ENCODE data around the gene KDM8.

KDM8 gene

GRCh38 chr16:27240948-27241531, 37.7 kb downstream of the KDM8 start:
- H3K27me3 ChIP-seq (ENCODE audit: insufficient read depth, low read length, poor library complexity, severe bottlenecking): no peaks in the 10 kb centered on the region
- H3K9me3 ChIP-seq (ENCODE audit: insufficient read depth, low read depth, low read length): no peaks in the 10 kb centered on the region
- H3K9ac ChIP-seq (ENCODE audit: low read depth, low read length, poor library complexity, severe bottlenecking): no peak overlapping the region
- TF ChIP-seq, protein P1, sequence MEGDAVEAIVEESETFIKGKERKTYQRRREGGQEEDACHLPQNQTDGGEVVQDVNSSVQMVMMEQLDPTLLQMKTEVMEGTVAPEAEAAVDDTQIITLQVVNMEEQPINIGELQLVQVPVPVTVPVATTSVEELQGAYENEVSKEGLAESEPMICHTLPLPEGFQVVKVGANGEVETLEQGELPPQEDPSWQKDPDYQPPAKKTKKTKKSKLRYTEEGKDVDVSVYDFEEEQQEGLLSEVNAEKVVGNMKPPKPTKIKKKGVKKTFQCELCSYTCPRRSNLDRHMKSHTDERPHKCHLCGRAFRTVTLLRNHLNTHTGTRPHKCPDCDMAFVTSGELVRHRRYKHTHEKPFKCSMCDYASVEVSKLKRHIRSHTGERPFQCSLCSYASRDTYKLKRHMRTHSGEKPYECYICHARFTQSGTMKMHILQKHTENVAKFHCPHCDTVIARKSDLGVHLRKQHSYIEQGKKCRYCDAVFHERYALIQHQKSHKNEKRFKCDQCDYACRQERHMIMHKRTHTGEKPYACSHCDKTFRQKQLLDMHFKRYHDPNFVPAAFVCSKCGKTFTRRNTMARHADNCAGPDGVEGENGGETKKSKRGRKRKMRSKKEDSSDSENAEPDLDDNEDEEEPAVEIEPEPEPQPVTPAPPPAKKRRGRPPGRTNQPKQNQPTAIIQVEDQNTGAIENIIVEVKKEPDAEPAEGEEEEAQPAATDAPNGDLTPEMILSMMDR (conservative IDR thresholded peaks at IDR 0.05; ENCODE audit: low read length): no peak
- TF ChIP-seq EZH2phosphoT487 (IDR thresholded peaks at IDR 0.05; ENCODE audit: borderline replicate concordance): no peak
- peaks cover 3% of the 10 kb centered on the region; the same call in 1 of the 2 replicates for H3F3A ChIP-seq (ENCODE audit: low read depth)
- no peaks in the 10 kb centered on the region for H4K20me1 ChIP-seq (ENCODE audit: insufficient read depth, low read length, poor library complexity, severe bottlenecking)
- H3K4me1 ChIP-seq (ENCODE audit: insufficient read depth, low read length, poor library complexity, severe bottlenecking): peaks cover 33% of the 10 kb centered on the region
- H3K79me2 ChIP-seq (ENCODE audit: insufficient read depth, low read length): no peaks in the 10 kb centered on the region
- no peaks in the 10 kb centered on the region for H3K9me2 ChIP-seq (replicated peaks; ENCODE audit: low read depth, low read length)
- no peak overlapping the region for H3K4me2 ChIP-seq (ENCODE audit: low read depth, low read length, poor library complexity, severe bottlenecking)
- no peaks in the 10 kb centered on the region for H3K36me3 ChIP-seq (ENCODE audit: insufficient read depth, low read length)
- no peak overlapping the region for H3K4me3 ChIP-seq (ENCODE audit: low read length, poor library complexity, severe bottlenecking)
- H2AFZ ChIP-seq (ENCODE audit: low read length): no peak overlapping the region

GRCh38 chr16:27241658-27242057, 38.3 kb downstream of the KDM8 start:
- H3K27me3 ChIP-seq (ENCODE audit: insufficient read depth, low read length, poor library complexity, severe bottlenecking): no peaks in the 10 kb centered on the region
- H3K9ac ChIP-seq (ENCODE audit: low read depth, low read length, poor library complexity, severe bottlenecking): no peak overlapping the region
- H3K4me2 ChIP-seq (ENCODE audit: low read depth, low read length, poor library complexity, severe bottlenecking): no peak overlapping the region
- H3K4me1 ChIP-seq (ENCODE audit: insufficient read depth, low read length, poor library complexity, severe bottlenecking): peaks cover 27% of the 10 kb centered on the region
- H3K79me2 ChIP-seq (ENCODE audit: insufficient read depth, low read length): no peaks in the 10 kb centered on the region
- no peaks in the 10 kb centered on the region for H4K20me1 ChIP-seq (ENCODE audit: insufficient read depth, low read length, poor library complexity, severe bottlenecking)
- H3K9me2 ChIP-seq (replicated peaks; ENCODE audit: low read depth, low read length): no peaks in the 10 kb centered on the region
- peaks cover 2% of the 10 kb centered on the region; the same call in 1 of the 2 replicates for H3F3A ChIP-seq (ENCODE audit: low read depth)
- no peak overlapping the region for H2AFZ ChIP-seq (ENCODE audit: low read length)
- H3K4me3 ChIP-seq (ENCODE audit: low read length, poor library complexity, severe bottlenecking): no peak overlapping the region
- TF ChIP-seq, protein P1 (conservative IDR thresholded peaks at IDR 0.05; ENCODE audit: low read length): no peak
- H3K9me3 ChIP-seq (ENCODE audit: insufficient read depth, low read depth, low read length): no peaks in the 10 kb centered on the region
- H3K36me3 ChIP-seq (ENCODE audit: insufficient read depth, low read length): no peaks in the 10 kb centered on the region

DNA sequence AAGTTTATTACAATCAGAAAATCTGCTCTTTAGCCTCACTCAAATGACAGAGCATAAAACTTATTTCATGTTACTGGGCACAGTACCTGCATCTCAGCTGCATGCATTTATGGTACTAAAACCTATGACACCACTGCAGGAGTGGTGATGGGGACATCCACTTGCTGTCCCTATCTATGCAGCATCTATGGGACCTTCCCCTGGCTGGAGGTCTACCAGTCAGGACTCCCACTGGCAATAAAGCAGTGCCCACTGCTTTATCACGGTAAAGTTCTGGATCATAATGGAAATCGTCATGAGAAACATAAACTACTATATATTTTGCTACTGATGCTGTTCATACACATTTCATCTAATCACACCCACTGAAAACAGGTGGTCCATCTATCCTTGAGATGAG, 39.1 kb downstream of the KDM8 start:
- no peak overlapping the region for H3K4me3 ChIP-seq (ENCODE audit: low read length, poor library complexity, severe bottlenecking)
- H3K9ac ChIP-seq (ENCODE audit: low read depth, low read length, poor library complexity, severe bottlenecking): no peak overlapping the region
- no peaks in the 10 kb centered on the region for H3K36me3 ChIP-seq (ENCODE audit: insufficient read depth, low read length)
- H3K27me3 ChIP-seq (ENCODE audit: insufficient read depth, low read length, poor library complexity, severe bottlenecking): no peaks in the 10 kb centered on the region
- H3F3A ChIP-seq (ENCODE audit: low read depth): no peaks in the 10 kb centered on the region
- H3K4me1 ChIP-seq (ENCODE audit: insufficient read depth, low read length, poor library complexity, severe bottlenecking): peaks cover 20% of the 10 kb centered on the region
- no peaks in the 10 kb centered on the region for H3K9me3 ChIP-seq (ENCODE audit: insufficient read depth, low read depth, low read length)
- no peaks in the 10 kb centered on the region for H4K20me1 ChIP-seq (ENCODE audit: insufficient read depth, low read length, poor library complexity, severe bottlenecking)
- H3K9me2 ChIP-seq (replicated peaks; ENCODE audit: low read depth, low read length): no peaks in the 10 kb centered on the region
- H2AFZ ChIP-seq (ENCODE audit: low read length): no peak overlapping the region
- no peak overlapping the region for H3K4me2 ChIP-seq (ENCODE audit: low read depth, low read length, poor library complexity, severe bottlenecking)
- TF ChIP-seq EZH2phosphoT487 (IDR thresholded peaks at IDR 0.05; ENCODE audit: borderline replicate concordance): no peak
- TF ChIP-seq, protein P1 (conservative IDR thresholded peaks at IDR 0.05; ENCODE audit: low read length): no peak
- no peaks in the 10 kb centered on the region for H3K79me2 ChIP-seq (ENCODE audit: insufficient read depth, low read length)
